ENCODE measurements around the gene HAUS1. TPM values are rescaled to one million over a fixed set of nuclear protein-coding genes. Genes with fewer than 3 reads are reported as not detected.
A peak's percentile ranks its signal among the peaks of the same experiment; 100 is the strongest.

Gene HAUS1
- polyA plus RNA-seq, 1 donor from 2014 or later: 118 TPM

GRCh38 chr18:46141199-46141598, 37.0 kb downstream of the HAUS1 start:
- H3K9me3 ChIP-seq (ENCODE audit: low read length): no peaks in the 10 kb centered on the region
- no peak overlapping the region for H2AFZ ChIP-seq (ENCODE audit: low read depth, low read length)
- H3K9ac ChIP-seq (ENCODE audit: low read length): no peak overlapping the region
- no peaks in the 10 kb centered on the region for H3K79me2 ChIP-seq (replicated peaks; ENCODE audit: insufficient read depth, low read length)
- no peaks in the 10 kb centered on the region for H3K27me3 ChIP-seq (ENCODE audit: insufficient read depth, low read depth, low read length)
- no peaks in the 10 kb centered on the region for H4K20me1 ChIP-seq (ENCODE audit: insufficient read depth)
- H3K4me3 ChIP-seq (ENCODE audit: low read length): no peak overlapping the region
- TF ChIP-seq EZH2 (IDR thresholded peaks at IDR 0.05; ENCODE audit: borderline replicate concordance, insufficient read depth, low read length, poor library complexity, severe bottlenecking) (no peak), RAD21 (conservative IDR thresholded peaks at IDR 0.05) (no peak), CTCF (IDR thresholded peaks at IDR 0.05; ENCODE audit: poor library complexity, severe bottlenecking) (no peak), REST (IDR thresholded peaks at IDR 0.05; ENCODE audit: borderline replicate concordance) (no peak), SMC3 (conservative IDR thresholded peaks at IDR 0.05; ENCODE audit: poor library complexity) (no peak), TAF1 (IDR thresholded peaks at IDR 0.05; ENCODE audit: low read depth) (no peak), EP300 (conservative IDR thresholded peaks at IDR 0.05; ENCODE audit: poor library complexity, severe bottlenecking) (no peak), POLR2AphosphoS5 (IDR thresholded peaks at IDR 0.05) (no peak), MXI1 (conservative IDR thresholded peaks at IDR 0.05; ENCODE audit: poor library complexity, severe bottlenecking) (no peak)
- no peaks in the 10 kb centered on the region for H3K36me3 ChIP-seq (ENCODE audit: insufficient read depth, low read length)
- no peaks in the 10 kb centered on the region for H3K9me2 ChIP-seq (ENCODE audit: insufficient read depth, low read length)
- no peaks in the 10 kb centered on the region for H3F3A ChIP-seq (ENCODE audit: insufficient read depth, low read length, poor library complexity, severe bottlenecking)
- no peak overlapping the region for H3K27ac ChIP-seq (ENCODE audit: low read length)
- H3K4me2 ChIP-seq (ENCODE audit: low read length): no peak overlapping the region

GRCh38 chr18:46148810-46149209, 44.6 kb downstream of the HAUS1 start:
- no peaks in the 10 kb centered on the region for H4K20me1 ChIP-seq (ENCODE audit: insufficient read depth)
- TF ChIP-seq MXI1 (conservative IDR thresholded peaks at IDR 0.05; ENCODE audit: poor library complexity, severe bottlenecking) (no peak), POLR2AphosphoS5 (IDR thresholded peaks at IDR 0.05) (no peak), EP300 (conservative IDR thresholded peaks at IDR 0.05; ENCODE audit: poor library complexity, severe bottlenecking) (no peak), REST (IDR thresholded peaks at IDR 0.05; ENCODE audit: borderline replicate concordance) (no peak), EZH2 (IDR thresholded peaks at IDR 0.05; ENCODE audit: borderline replicate concordance, insufficient read depth, low read length, poor library complexity, severe bottlenecking) (no peak), TAF1 (IDR thresholded peaks at IDR 0.05; ENCODE audit: low read depth) (no peak), SMC3 (conservative IDR thresholded peaks at IDR 0.05; ENCODE audit: poor library complexity) (peak; percentile 82), RAD21 (conservative IDR thresholded peaks at IDR 0.05) (peak; percentile 72), CTCF (IDR thresholded peaks at IDR 0.05; ENCODE audit: poor library complexity, severe bottlenecking) (peak; percentile 82)
- H3K9me2 ChIP-seq (ENCODE audit: insufficient read depth, low read length): no peaks in the 10 kb centered on the region
- H3K9me3 ChIP-seq (ENCODE audit: low read length): no peaks in the 10 kb centered on the region
- H2AFZ ChIP-seq (ENCODE audit: low read depth, low read length): no peak overlapping the region
- no peaks in the 10 kb centered on the region for H3K79me2 ChIP-seq (replicated peaks; ENCODE audit: insufficient read depth, low read length)
- no peaks in the 10 kb centered on the region for H3F3A ChIP-seq (ENCODE audit: insufficient read depth, low read length, poor library complexity, severe bottlenecking)
- no peak overlapping the region for H3K4me2 ChIP-seq (ENCODE audit: low read length)
- no peaks in the 10 kb centered on the region for H3K36me3 ChIP-seq (ENCODE audit: insufficient read depth, low read length)
- H3K27me3 ChIP-seq (ENCODE audit: insufficient read depth, low read depth, low read length): no peaks in the 10 kb centered on the region
- H3K4me3 ChIP-seq (ENCODE audit: low read length): no peak overlapping the region
- no peak overlapping the region for H3K27ac ChIP-seq (ENCODE audit: low read length)
- H3K9ac ChIP-seq (ENCODE audit: low read length): no peak overlapping the region
